GM21447 (cell line): ENCODE results near the gene CTNNA3.
"Not testable (repeated sequence)": the region's sequence is repeated elsewhere in the genome, so short reads cannot be mapped to it uniquely, and the experiment has no call there.

ENCODE experiments used
- ATAC-seq: cut with Tn5 transposase; IDR thresholded peaks from one replicate; pipeline ENCODE4 v1.9.1; 2021; ENCODE audit not compliant: unreplicated experiment

CTNNA3 gene

DNA sequence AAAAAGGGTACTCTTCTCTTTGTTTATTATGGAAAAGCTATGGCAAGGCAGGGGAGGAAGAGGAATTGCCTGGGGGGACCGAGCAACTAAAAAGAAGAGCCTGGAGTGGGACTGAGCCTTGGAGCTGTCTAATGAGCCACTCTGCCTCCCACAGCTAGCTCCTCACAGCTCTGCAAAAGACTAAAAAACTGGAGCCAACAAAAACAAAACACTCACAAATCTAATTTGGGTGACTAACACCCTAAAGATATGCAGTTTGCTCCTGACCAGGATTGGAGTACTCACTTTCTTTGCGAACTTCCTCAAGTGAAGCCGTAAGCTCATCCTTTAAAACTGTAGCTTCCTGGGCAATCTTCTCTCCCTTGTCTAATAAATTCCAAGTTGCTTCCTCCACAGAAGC, 89.4 kb downstream of the CTNNA3 start:
- no peak for ATAC-seq

DNA sequence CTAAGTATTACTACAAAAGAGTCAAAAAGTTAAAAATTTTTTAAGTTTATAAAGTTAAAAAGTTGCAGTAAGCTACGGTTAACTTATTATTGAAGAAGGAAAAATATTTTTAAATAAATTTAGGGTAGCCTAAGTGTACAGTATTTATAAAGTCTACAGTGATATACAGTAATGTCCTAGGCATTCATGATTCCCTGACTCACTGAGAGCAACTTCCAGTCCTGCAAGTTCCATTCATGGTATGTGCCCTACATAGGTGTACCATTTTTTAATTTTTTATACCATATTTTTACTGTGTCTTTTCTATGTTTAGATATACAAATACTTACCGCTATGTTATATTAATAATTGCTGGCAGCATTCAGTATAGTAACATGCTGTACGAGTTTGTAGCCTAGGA, 92.3 kb downstream of the CTNNA3 start:
- no peak for ATAC-seq

DNA sequence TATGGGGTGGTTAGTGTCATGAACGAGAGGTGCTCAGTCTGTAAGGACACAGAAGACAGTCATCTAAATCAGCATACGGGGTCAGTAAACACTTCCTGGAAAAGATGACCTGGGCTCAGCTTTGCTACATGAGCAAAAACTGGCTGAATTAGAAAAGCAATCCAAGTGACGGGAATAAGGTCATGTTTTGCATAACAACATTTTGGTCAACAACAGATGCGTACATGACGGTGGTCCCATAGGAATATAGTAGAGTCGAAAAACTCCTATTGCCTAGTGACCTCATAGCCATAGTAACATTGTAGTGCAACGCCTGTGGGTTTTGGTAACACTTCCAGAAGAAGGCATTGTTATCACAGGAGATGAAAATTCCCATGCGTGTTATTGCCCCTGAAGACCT, 92.9 kb downstream of the CTNNA3 start:
- no peak for ATAC-seq

DNA sequence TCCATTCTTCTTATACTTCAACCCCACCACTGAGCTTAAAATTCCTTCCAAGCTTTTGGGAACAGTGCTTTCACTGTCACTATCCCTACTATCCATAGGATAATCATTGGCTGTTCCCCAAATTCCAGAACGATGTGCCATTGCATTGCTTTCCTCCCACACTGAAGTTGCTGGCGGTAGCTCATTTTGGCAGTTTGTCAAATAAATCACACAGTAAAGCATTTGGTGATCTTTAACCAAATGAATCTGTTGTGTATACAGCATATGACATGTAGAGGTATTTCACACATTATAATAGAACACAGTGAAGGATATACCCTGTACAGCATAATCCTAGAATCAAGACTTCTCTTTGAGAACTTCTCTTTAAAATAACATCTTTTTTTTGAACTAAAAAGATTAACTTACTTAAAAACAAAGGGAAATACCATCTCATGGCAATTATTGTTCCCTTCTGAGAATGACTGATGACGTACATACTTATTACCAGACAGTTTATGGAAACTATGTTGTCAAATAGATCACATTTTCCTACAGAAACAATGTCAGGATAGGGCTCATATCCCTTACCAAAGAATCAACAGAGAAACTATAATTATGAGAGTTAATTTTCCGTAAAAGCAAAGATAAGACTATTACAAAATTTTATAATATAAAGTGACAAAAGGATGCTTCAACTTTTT, 93.6 kb downstream of the CTNNA3 start:
- ATAC-seq = no peak

DNA sequence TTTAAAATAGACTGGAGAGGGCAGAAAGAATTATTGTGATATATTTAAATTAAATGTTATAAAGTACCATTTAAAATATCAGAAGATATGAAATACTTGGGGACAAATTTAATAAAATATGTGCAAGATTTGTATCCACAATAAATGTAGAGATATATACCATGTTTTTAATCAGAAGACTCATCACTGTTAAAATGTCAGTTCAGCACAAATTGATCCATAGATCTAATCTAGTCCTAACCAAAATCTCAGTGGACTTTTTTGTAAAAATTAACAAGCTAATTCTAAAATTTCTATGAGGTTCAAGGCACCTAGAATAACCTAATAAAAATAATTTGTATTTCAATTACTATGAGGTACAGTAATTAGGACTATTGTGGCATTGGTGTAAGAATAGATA, 96.4 kb downstream of the CTNNA3 start:
- ATAC-seq = no peak

DNA sequence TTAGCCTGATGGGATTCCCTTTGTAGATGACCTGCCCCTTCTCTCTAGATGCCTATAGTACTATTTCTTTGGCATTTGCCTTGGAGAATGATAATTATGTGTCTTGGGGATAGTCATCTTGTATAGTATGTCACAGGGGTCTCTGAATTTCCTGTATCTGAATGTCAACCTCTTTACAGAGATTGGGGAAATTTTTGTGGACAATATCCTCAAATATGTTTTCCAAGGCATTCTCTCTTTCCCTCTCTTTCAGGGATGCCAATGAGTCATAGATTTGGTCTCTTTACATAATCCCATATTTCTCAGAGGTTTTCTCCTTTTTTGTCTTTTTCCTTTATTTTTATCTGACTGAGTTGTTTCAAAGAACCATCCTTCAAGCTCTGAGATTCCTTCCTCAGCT, 99.4 kb downstream of the CTNNA3 start:
- ATAC-seq = no peak

DNA sequence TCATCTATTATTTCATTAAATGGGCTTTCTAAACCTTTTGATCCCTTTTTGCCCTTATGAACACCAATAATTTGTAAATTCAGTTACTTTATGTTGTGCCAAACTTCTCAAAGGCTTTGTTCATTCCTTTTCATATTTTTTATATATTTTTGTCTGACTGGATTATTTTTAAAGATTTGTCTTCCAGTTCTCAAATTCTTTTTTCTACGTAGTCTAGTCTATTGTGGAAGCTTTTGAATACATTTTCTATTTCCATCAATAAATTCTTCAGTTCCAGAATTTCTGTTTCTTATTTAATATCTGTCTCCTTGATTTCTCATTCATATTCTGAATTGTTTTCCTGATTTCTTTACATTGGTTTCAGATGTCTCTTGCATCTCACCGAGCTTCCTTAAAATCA, 108.2 kb downstream of the CTNNA3 start:
- ATAC-seq = no peak

DNA sequence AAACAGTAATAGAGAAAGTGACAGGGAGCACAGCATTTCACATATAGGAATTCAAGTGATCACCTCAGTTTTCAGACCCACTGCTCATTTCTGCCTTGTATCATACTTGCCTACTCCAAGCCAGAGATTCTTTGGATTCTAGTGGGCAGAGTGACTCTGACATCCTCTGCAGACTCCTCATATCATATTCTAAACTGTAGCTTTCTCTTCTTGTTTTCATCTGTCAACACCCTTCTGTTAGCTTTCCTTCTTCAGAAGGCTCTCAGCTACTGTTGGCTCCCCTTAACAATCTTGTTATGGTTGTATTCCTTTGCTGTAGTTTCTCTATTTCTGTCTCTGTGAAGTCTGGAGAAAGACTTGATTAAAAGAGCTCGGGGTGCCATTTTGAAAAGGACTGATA, 120.5 kb downstream of the CTNNA3 start:
- ATAC-seq = no peak

DNA sequence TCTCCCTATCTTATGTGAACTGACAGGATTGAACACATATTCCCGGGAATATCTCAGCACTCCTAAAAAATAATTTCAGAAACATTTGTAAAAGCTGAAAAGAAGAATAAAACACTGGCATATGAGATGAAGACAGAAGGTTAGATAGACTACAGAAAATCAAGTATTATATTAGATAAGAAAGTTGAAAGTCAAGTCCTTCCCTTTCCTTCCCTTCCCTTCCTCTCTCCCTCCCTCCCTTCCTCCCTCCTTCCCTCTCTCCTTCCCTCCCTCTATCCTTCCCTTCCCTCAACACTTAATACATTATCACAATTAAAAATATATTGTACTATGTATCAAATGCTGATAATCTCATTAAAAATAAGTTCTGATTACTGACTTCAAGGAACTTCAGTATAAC, 122.5 kb downstream of the CTNNA3 start:
- ATAC-seq = no peak

DNA sequence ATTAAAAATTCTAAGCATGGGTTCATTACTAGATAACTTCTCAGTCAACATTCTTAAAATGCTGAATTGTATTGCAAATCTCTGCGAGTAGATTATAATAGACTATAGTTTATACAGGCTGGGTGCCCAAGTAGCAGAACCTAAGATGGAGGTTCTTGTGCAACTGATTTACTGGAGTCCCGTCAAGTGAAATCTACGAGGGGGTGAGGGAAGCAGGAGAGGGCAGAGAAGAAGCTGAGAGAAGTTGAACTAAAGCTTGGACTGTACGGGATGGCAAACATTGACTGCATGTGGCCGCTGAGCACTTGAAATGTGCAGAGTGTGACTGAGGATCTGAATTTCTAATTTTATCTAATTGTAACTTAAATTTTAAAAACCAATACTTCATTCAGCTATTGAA, 124.5 kb downstream of the CTNNA3 start:
- ATAC-seq = no peak

DNA sequence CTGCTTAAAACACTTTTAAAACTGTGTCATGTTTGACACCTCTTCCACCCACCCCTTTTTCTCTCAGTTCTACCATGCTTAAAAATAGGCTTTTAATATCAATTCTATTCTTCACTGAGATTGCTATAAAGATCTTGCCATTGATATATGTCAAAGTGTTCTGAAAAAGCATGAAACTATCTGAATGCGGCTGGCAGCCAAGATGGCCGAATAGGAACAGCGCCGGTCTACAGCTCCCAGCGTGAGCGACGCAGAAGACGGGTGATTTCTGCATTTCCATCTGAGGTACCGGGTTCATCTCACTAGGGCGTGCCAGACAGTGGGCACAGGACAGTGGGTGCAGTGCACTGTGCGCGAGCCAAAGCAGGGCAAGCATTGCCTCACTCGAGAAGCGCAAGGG, 137.7 kb downstream of the CTNNA3 start:
- not testable (repeated sequence) for ATAC-seq

DNA sequence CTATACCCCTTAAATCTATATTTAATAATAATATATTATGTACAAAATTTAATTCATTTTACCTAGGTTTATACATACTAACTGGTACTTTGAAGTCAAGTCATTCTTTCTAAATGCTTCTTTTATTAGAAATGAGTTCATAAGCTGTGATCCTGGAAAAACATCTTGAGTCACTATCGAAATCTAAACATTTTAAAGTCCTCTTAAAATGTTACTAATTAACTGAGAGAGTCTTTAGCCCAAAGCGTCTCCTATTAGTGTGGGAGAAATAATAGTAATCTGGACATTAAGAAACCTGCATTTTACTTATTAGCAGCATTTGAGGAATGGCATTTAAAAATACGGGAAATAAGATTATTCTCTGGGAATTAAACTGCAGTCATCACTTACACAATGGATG, 142.7 kb downstream of the CTNNA3 start:
- no peak for ATAC-seq

DNA sequence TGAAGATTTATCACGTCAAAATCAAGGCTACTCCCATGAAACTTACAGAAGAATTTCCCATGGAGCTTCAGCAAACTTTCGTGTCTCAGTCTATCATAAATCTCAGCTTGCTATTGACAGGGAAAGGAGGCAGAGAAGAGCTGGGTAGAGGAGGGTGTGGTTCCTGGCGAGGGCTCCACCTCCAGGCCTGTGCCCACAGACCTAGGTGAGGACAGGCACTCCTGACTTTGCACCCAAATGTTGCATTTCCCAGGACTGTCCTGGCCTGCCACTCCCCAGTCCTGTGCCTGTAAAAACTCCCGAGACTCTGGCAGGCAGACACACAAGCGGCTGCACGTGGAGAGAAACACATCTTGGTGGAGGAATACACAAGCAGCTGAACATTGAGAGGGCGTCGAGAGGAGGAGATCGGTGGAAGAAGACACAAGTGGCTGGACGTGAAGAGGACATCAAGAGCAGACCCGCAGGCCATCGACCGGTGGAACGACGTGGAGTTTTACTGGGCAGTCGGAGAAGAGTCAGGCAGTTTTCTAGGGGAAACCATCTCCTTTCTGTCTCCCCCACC, 145.1 kb downstream of the CTNNA3 start:
- no peak for ATAC-seq

DNA sequence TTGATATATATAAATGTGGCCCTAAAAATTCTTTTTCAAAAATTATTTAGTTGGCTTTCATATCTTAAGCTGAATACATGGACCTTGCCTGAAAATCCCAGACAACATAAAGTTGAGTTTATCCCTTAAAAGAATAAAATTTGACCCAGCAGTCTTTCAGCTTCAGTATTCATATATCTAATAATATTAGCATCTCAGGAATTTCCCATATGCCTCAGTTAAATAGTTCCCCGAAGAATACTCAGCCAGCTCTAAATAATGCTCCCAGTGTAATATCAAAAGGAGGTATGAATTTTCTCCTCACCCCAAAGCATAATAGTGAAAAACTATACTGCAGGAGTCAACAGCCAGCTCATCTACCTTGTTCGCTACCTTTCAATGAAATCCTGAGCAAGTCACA, 145.9 kb downstream of the CTNNA3 start:
- ATAC-seq = no peak

DNA sequence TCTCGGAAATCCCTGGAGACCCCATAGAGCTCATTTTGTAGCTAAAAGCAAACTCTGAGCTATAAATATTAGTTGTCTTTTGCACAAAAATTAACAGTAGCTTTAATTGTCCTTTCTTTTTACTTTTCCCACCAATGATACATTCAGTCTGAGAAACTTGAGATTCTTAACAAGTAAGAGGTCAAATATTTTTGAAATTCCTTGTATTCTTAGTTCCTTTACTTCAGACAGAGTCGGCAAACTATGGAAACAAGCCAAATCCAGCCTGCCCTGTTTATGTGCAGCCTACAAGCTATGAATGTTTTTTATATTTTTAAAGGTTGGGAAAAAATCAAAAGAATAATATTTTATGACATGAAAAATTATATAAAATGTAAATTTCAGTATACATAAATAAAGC, 146.6 kb downstream of the CTNNA3 start:
- no peak for ATAC-seq

DNA sequence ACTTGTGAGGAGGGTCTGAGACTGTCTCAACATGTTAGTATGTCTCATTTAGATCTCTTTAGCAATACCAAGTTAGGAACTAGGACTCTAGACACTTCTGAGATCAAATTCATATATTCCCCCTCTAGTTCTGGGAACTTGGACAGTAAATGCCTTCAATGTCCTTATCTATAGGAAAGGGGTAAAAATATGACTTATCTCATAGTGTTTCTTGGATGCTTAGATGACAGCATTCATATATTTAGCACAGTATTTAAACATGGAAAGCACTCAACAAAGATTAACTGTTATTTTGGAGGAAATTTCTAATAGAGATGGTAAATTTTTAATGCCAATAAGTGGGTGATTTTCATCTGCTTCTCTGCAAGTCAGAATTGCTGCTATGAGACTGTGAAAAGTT, 154.6 kb downstream of the CTNNA3 start:
- ATAC-seq = no peak

DNA sequence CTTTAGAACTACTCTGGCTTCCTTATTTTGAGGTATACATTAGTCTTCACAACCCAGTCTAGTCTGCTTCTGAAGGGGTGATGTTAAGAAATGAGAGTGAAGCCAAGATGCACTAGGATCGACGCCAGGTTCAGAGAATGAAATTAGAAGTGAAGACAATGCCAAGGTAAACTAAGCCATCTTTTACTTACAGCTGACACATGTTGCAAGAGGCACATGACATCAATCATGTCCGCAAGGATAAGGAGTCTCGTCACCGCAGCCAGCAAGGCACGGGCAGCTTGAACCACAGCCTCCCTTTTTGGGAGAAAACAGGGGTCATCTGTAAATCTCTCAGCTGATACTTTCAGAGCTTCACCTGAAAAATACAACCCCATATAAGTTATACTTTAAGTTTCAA, 156.7 kb downstream of the CTNNA3 start:
- no peak for ATAC-seq

DNA sequence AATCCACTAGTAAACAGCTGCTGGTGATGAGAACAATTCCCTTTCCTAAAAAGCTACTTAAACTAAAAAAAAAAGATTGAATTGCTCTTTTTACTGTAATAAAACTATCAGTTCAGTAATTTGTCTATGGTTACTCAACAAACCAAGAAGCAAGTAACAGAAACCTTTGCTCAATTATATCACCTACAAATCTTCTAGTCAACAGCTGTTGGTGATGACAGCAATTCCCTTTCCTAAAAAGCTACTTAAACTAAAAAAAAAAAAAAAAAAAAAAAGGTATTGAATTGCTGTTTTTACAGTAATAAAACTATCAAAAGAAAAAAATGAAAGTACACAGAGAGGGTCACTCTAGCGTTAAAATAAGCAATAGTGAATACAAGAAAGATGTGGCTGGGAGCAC, 158.1 kb downstream of the CTNNA3 start:
- ATAC-seq = no peak

DNA sequence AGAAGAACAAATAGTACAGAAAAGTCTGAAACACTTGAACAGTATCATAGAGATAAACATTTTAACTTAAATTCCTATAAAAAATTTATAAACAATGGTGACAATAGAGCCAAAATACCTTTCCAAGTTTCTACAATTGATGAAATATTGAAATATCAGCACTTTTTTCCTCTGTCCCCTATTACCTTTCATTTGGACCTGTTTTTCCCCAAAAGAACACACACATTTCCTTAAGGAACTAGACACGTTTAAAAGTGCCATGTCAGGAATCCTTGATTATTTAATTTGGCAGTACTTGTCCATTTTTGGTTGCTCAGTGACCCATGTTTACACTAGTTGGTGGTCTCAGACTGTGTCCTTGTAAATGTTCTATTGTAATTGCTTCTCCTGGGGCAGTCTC, 162.6 kb downstream of the CTNNA3 start:
- no peak for ATAC-seq

DNA sequence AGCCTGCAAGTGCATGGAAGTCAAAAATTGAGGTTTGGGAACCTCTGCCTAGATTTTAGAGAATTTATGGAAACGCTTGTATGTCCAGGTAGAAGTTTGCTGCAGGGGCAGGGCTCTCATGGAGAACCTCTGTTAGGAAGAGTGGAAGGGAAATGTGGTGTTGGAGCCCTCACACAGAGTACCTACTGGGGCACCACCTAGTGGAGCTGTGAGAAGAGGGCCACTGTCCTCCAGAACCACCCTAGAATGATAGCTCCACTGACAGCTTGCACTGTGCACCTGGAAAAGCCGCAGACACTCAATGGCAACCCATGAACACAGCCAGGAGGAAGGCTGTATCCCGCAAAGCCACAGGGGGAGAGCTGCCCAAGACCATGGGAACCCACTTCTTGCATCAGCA, 165.0 kb downstream of the CTNNA3 start:
- not testable (repeated sequence) for ATAC-seq

DNA sequence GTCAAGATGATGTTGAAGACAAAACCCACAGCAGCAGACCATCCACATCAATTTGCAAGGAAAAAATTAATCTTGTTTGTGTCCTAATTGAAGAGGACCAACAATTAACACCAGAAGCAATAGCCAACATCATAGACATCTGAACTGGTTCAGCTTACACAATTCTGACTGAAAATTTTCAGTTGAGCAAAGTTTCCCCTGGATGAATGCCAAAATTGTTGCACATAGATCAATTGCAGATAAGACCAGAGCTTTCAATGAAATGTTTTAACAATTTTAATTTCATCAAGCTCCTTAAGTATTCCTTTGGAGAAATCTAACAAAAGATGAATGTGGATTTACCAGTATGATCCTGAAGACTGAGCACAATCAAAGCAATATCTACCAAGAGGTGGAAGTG, 168.6 kb downstream of the CTNNA3 start:
- ATAC-seq = no peak

DNA sequence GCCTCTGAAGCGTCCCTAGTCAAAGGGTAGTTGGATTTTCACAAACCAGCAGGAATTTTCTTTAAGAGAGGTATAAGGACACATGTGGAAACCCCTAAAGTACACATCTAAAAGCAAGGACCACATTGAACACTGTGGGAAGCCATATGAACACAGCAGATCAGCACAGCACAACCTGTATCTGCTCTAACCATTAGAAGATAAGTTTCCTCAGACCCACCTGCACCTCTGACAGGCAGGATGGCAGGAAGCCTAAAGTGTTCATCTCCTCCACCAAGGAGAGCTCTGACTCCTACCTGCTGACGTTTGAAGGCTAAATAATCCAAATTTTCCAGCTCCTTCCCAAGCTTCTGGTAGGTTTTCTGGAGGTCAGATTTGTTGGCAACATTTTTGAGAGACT, 174.4 kb downstream of the CTNNA3 start:
- ATAC-seq = no peak

DNA sequence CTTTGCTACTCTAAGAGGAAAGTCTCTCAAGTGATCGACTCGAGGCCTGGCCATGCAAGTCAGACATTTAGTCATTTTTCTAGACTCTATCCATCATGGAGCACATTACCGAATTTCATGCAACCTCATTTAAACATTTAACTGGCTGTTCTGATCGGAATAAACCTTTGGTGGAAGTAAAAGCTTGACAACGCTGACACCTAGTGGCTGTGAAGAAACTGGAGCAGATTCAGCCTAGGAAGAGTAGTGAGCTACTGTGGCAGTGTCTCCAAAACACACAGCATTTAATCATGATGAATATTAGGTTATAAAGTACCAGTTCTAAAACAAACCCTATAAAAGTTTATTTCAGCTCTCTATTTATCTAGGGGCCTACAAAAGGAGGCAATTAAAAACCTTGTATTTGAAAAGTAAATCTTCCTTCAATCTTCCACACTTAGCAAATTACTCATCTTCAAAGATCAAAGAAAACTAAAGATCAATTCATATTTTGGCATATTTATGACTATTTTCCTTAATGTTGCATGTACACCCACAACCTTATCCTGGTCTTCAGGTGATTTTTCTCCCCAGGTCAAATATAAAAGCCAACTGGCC, 175.0 kb downstream of the CTNNA3 start:
- peak; percentile 90 for ATAC-seq
